HepG2 (cell line): Measurements from ENCODE around the gene CTSZ. TPM values are rescaled to one million over a fixed set of nuclear protein-coding genes. Genes with fewer than 3 reads are reported as not detected.
A peak's percentile ranks its signal among the peaks of the same experiment; 100 is the strongest.

ENCODE experiments used
- AGO2 ChIP-seq: fragments of 200-400 bp; formaldehyde crosslinking; optimal IDR thresholded peaks from 2 replicates; pipeline ENCODE3; 2017; ENCODE audit warnings: mild to moderate bottlenecking, low read depth, low read length, moderate library complexity
- BORCS8-MEF2B ChIP-seq: sonication (generic); formaldehyde crosslinking; IDR thresholded peaks from 2 replicates; pipeline ENCODE4 v1.8.0; 2022; ENCODE audit warnings: mild to moderate bottlenecking, missing genetic modification reagents
- CREB1 ChIP-seq, 2 experiments: fragments of 450-650 bp in 1 of 2; IDR thresholded peaks; 2 replicates each; pipeline ENCODE4 v1.6.1; 2016 to 2017; ENCODE audit warnings: control low read depth in 1 of 2, mild to moderate bottlenecking in 1 of 2, missing compliant biosample characterization in 1 of 2, missing genetic modification characterization in 1 of 2
- DNMT3B ChIP-seq: conservative IDR thresholded peaks from 2 replicates; pipeline ENCODE4 v1.6.1; 2016; ENCODE audit warnings: missing biosample characterization, control low read depth
- EP300 ChIP-seq, 3 experiments: sonication (generic) in 1 of 3; formaldehyde crosslinking in 1 of 3; IDR thresholded peaks; 2 replicates each; pipeline versions ENCODE4 v1.5.1 to v1.6.1; 2011 to 2020; ENCODE audit warnings: low read depth in 2 of 3, low read length in 2 of 3, borderline replicate concordance in 1 of 3, improper control_type of control experiment in 1 of 3, mild to moderate bottlenecking in 1 of 3, missing genetic modification reagents in 1 of 3, moderate library complexity in 1 of 3
- JUND ChIP-seq: sonication (generic); formaldehyde crosslinking; IDR thresholded peaks from 2 replicates; pipeline ENCODE4 v1.8.0; 2022; ENCODE audit warnings: mild to moderate bottlenecking, missing genetic modification reagents
- MEIS1 ChIP-seq: sonication (generic); formaldehyde crosslinking; IDR thresholded peaks from 2 replicates; pipeline ENCODE4 v1.9.0; 2021; ENCODE audit warnings: mild to moderate bottlenecking, missing genetic modification reagents, moderate library complexity, borderline replicate concordance
- PHF5A ChIP-seq: IDR thresholded peaks from one replicate; pipeline ENCODE4 v1.6.1; 2018; ENCODE audit warnings: low read depth, missing genetic modification reagents; ENCODE audit not compliant: unreplicated experiment
- RFXAP ChIP-seq: sonication (generic); formaldehyde crosslinking; IDR thresholded peaks from 2 replicates; pipeline ENCODE4 v1.4.0; 2020; ENCODE audit warnings: missing genetic modification reagents, borderline replicate concordance
- SOX13 ChIP-seq, 3 experiments: fragments of 450-650 bp in 1 of 3; sonication (generic) in 1 of 3; formaldehyde crosslinking in 1 of 3; IDR thresholded peaks in 2 of 3; conservative IDR thresholded peaks in 1 of 3; 2 replicates each; pipeline versions ENCODE4 v1.5.0 to v1.6.1; 2016 to 2020; ENCODE audit warnings: antibody characterized with exemption in 1 of 3, mild to moderate bottlenecking in 1 of 3, missing compliant biosample characterization in 1 of 3, missing genetic modification reagents in 1 of 3, moderate library complexity in 1 of 3
- TBX3 ChIP-seq: fragments of 450-650 bp; IDR thresholded peaks from 2 replicates; pipeline ENCODE4 v1.6.1; 2017; ENCODE audit warnings: antibody characterized with exemption, mild to moderate bottlenecking, inconsistent platforms, borderline replicate concordance
- ZFP90 ChIP-seq: sonication (generic); formaldehyde crosslinking; IDR thresholded peaks from 2 replicates; pipeline ENCODE4 v1.8.0; 2022; ENCODE audit warnings: missing genetic modification reagents, mild to moderate bottlenecking, inconsistent platforms, borderline replicate concordance
- ZNF333 ChIP-seq: sonication (generic); formaldehyde crosslinking; IDR thresholded peaks from 2 replicates; pipeline ENCODE4 v1.4.0; 2020; ENCODE audit warnings: mild to moderate bottlenecking, missing genetic modification reagents, borderline replicate concordance
- ZNF367 ChIP-seq: sonication (generic); formaldehyde crosslinking; IDR thresholded peaks from 2 replicates; pipeline ENCODE4 v1.4.0; 2020; ENCODE audit warnings: missing genetic modification reagents, borderline replicate concordance
- ZNF672 ChIP-seq: sonication (generic); formaldehyde crosslinking; IDR thresholded peaks from 2 replicates; pipeline ENCODE4 v1.8.1; 2022; ENCODE audit warnings: missing genetic modification reagents
- polyA plus RNA-seq, 8 experiments: library from polyadenylated mRNA; depleted of rRNA in 3 of 8; stranded (reverse) in 7 of 8; unstranded in 1 of 8; fragments of >200 nt; fragmentation: Illumina TruSeq in 4 of 8; extraction: Trizol in 4 of 8; gene quantifications; 2 replicates each; pipeline versions ENCODE4 v1.2.1 to v1.2.3, GENCODE V29; 2011 to 2016; ENCODE audit warnings: low read depth in 4 of 8, missing spikeins in 1 of 8, mixed read lengths in 1 of 8; ENCODE audit not compliant: insufficient read depth in 1 of 8
- total RNA-seq, 5 experiments: library from RNA; depleted of rRNA; stranded (reverse); fragments of >200 nt; fragmentation: Illumina TruSeq; extraction: Trizol; gene quantifications; 2 replicates each; pipeline ENCODE4 v1.2.3, GENCODE V29; 2016; ENCODE audit warnings: low read depth in 1 of 5
- TF ChIP-seq, protein P1 (sequence below): sonication (generic); formaldehyde crosslinking; IDR thresholded peaks from 2 replicates; pipeline ENCODE4 v1.4.0; 2020; ENCODE audit warnings: missing genetic modification reagents
- TF ChIP-seq, protein P2 (sequence below): sonication (generic); formaldehyde crosslinking; IDR thresholded peaks from 2 replicates; pipeline ENCODE4 v1.9.0; 2021; ENCODE audit warnings: missing genetic modification reagents, borderline replicate concordance
- TF ChIP-seq, protein P3 (sequence below): IDR thresholded peaks from 2 replicates; pipeline ENCODE4 v1.6.1; 2016; ENCODE audit warnings: missing biosample characterization, missing genetic modification reagents, low read depth
- TF ChIP-seq, protein P4 (sequence below): sonication (generic); formaldehyde crosslinking; IDR thresholded peaks from 2 replicates; pipeline ENCODE4 v1.4.0; 2020; ENCODE audit warnings: mild to moderate bottlenecking, missing genetic modification reagents

CTSZ gene
- total and polyA plus RNA-seq, 2 of the 13 experiments (the other 11 are each of a cell fraction or from before 2014, with no cell fraction given) = 0.33 TPM; not detected in 1

DNA sequence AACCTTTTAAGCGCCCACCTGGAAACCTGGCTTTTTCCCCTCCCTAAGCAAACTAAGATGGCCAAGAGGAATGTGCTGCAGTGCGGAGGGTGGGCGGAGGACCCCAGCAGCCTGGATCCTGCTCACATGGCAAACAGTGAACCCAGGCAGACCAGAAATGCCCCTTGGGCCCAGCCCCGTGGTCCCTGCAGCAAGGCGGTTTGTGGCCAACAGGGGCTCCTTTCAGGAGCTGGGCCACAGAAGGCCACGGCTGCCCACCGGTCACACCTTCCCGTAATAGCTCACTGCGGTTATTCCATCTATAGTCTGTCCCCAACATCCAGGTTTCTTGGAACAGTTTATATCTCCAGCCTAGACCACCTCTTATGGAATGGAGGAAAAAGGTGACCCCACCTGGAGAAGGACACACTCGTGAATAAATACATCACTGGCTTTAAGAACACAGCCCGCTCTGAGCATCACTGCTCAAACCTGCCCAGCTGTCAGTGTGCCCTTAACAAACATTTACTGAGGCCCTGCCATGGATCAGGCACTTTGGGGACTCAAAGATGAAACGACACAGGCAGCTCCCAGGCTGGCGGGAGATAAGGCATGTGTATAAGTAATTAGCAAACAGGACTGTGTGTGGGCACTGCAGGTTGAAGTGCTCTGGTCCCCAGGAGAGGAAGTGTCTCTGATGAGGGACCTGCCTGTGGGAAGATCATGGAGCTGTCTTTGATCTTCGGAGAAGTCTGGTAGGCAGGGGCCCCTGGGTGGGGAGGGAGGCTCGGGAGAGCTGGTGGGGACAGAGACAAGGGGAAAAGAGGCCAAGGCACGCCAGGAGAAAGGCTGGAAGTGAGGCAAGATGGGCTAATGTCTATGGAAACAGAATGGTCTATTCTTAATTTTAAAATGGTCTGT lies 9.0 kb upstream of the CTSZ start (continued):
- TF ChIP-seq, protein P1, sequence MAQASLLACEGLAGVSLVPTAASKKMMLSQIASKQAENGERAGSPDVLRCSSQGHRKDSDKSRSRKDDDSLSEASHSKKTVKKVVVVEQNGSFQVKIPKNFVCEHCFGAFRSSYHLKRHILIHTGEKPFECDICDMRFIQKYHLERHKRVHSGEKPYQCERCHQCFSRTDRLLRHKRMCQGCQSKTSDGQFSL (CRISPR knock-in tag) = no peak
- peak; percentile 85 for TF ChIP-seq SOX13 (IDR thresholded peaks at IDR 0.05)
- TF ChIP-seq SOX13 (CRISPR knock-in tag; conservative IDR thresholded peaks at IDR 0.05 in 1 of 2, IDR thresholded peaks at IDR 0.05 in 1 of 2) = peak in 1 of 2 experiments; percentile 92; a peak in 2 of 4 replicates
- TF ChIP-seq, protein P2, sequence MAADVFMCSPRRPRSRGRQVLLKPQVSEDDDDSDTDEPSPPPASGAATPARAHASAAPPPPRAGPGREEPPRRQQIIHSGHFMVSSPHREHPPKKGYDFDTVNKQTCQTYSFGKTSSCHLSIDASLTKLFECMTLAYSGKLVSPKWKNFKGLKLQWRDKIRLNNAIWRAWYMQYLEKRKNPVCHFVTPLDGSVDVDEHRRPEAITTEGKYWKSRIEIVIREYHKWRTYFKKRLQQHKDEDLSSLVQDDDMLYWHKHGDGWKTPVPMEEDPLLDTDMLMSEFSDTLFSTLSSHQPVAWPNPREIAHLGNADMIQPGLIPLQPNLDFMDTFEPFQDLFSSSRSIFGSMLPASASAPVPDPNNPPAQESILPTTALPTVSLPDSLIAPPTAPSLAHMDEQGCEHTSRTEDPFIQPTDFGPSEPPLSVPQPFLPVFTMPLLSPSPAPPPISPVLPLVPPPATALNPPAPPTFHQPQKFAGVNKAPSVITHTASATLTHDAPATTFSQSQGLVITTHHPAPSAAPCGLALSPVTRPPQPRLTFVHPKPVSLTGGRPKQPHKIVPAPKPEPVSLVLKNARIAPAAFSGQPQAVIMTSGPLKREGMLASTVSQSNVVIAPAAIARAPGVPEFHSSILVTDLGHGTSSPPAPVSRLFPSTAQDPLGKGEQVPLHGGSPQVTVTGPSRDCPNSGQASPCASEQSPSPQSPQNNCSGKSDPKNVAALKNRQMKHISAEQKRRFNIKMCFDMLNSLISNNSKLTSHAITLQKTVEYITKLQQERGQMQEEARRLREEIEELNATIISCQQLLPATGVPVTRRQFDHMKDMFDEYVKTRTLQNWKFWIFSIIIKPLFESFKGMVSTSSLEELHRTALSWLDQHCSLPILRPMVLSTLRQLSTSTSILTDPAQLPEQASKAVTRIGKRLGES = peak; percentile 62; the same call in 1 of the 2 replicates
- TF ChIP-seq EP300 (IDR thresholded peaks at IDR 0.05; ENCODE audit: low read depth in 2 of 2, low read length in 2 of 2) = peak; percentile 61 to 96; a peak in 3 of 4 replicates
- TF ChIP-seq EP300 (CRISPR knock-in tag; IDR thresholded peaks at IDR 0.05; ENCODE audit: borderline replicate concordance) = peak; percentile 96
- no peak; the same call in 1 of the 2 replicates for TF ChIP-seq ZNF367 (CRISPR knock-in tag)
- TF ChIP-seq AGO2 = no peak
- TF ChIP-seq, protein P3, sequence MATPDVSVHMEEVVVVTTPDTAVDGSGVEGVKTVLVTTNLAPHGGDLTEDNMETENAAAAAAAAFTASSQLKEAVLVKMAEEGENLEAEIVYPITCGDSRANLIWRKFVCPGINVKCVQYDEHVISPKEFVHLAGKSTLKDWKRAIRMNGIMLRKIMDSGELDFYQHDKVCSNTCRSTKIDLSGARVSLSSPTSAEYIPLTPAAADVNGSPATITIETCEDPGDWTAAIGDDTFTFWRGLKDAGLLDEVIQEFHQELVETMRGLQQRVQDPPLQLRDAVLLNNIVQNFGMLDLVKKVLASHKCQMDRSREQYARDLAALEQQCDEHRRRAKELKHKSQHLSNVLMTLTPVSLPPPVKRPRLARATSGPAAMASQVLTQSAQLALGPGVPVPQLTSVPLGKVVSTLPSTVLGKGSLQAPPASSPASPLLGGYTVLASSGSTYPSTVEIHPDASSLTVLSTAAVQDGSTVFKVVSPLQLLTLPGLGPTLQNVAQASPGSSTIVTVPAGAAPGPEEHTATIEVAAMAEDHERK = no peak
- no peak for TF ChIP-seq ZNF333 (CRISPR knock-in tag)
- TF ChIP-seq TBX3 = peak; percentile 83; the same call in 1 of the 2 replicates
- no peak for TF ChIP-seq CREB1 (IDR thresholded peaks at IDR 0.05)
- TF ChIP-seq CREB1 (CRISPR knock-in tag; IDR thresholded peaks at IDR 0.05) = no peak; the same call in 1 of the 2 replicates
- TF ChIP-seq DNMT3B (CRISPR knock-in tag) = no peak
- TF ChIP-seq ZFP90 (CRISPR knock-in tag) = peak; percentile 29; the same call in 1 of the 2 replicates
- peak; percentile 79 for TF ChIP-seq RFXAP (CRISPR knock-in tag)
- TF ChIP-seq, protein P4, sequence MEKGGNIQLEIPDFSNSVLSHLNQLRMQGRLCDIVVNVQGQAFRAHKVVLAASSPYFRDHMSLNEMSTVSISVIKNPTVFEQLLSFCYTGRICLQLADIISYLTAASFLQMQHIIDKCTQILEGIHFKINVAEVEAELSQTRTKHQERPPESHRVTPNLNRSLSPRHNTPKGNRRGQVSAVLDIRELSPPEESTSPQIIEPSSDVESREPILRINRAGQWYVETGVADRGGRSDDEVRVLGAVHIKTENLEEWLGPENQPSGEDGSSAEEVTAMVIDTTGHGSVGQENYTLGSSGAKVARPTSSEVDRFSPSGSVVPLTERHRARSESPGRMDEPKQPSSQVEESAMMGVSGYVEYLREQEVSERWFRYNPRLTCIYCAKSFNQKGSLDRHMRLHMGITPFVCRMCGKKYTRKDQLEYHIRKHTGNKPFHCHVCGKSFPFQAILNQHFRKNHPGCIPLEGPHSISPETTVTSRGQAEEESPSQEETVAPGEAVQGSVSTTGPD (CRISPR knock-in tag) = no peak
- no peak for TF ChIP-seq PHF5A (CRISPR knock-in tag)
- peak; percentile 95; the same call in 1 of the 2 replicates for TF ChIP-seq MEIS1 (CRISPR knock-in tag)
- TF ChIP-seq ZNF672 (CRISPR knock-in tag) = no peak
- TF ChIP-seq BORCS8-MEF2B (CRISPR knock-in tag) = peak; percentile 25; the same call in 1 of the 2 replicates
- TF ChIP-seq JUND (CRISPR knock-in tag) = no peak
